Central memory CD4-positive, alpha-beta T cell (primary cell): ENCODE data around the gene ZNF692.

Experiments
- DNase-seq: peaks from one replicate; pipeline ENCODE4 v3.0.0; 2022

ZNF692 gene

GRCh38 chr1:248824701-248825100, 34.2 kb downstream of the ZNF692 start:
- no peak for DNase-seq

DNA sequence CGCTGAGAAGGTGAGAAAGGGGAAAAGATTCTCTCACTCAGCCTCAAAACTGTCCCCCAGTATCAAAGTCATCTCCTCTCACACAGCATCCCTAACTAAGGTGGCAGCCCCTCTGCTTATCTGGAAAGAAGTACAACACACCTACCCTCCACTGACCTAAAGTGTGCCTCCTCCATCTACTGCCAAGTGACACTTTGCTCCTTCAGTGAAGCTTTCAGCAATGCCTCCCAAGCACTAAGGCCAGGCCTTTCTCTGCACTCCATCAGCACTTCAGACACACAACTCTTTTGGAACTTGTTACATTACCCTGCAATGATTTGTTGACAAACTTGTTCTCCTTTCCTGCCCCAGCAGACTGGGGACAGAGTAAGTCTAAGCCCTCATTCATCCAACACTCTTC, 34.6 kb downstream of the ZNF692 start:
- no peak for DNase-seq

DNA sequence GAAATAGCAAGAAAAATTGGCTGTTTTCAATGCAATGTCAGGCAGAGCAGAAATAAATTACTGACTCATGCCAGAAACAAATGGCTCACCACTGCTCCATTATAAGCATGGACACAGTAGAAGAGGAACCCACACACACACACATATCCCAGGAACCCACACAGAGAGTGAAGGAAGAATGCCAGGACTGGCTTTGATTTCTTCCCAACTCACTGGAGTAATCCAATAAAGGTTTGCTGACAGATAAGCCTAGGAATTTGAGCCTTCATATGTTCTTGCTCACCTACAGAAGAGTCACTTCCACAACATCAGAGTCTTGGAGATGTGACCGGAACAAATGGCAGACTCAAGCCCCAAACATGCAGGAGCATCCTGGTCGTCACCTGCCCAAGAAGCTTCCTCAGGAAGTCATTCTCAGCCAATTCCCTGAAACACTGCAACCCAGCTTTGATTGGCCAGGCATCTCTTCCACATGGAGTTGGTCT, 35.3 kb downstream of the ZNF692 start:
- no peak for DNase-seq

- DNase-seq, result no peak
Measured at GRCh38 chr1:248822148-248823032, 36.5 kb downstream of the ZNF692 start.

DNA sequence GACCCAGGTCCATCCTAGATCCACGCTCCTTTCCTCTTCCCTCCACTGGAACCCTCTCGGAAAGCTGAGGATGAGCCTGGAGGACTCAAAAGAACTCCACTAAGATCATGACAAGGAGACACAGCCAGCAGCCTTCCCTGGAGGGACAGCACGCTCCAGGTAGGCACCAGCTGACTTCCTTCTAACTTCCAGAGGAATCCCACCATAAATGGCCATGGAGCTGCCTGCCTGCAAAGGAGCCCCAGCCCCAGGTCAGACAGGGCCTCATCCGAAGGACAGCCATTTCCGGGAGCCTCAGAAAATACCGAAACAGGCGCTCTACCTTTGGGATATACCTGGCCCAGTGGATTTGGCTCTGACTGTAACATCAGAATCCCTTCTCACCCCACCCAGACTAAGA, 37.2 kb downstream of the ZNF692 start:
- no peak for DNase-seq

- DNase-seq, result no peak
Measured at GRCh38 chr1:248821101-248821500, 37.8 kb downstream of the ZNF692 start.

DNA sequence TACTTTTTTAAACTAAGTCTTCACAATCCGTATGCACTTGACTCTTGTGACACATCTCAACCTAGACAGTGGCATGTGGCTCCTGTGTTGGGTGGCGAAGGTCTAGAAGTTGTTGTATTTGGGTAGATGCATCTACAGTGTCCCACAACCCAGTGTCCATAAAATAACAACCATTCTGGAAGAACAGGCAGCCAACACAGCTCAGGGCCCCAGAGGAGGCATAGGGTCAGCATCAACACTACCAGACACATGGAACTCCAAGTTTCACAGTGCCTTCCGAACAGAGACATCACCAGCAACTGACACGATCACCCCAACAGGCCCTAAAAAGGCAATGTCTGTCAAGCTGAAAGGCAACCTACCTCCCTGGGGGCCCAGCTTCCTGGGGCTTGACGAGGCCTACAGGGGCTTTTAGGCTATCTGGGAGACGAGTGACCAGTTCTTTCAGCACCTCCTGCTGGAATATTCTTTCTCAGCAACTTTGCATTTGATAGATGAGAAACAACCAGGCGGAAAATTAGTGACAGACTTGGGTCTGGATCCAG, 38.8 kb downstream of the ZNF692 start:
- no peak for DNase-seq

- DNase-seq, result no peak
Measured at GRCh38 chr1:248818505-248819374, 40.1 kb downstream of the ZNF692 start.

DNA sequence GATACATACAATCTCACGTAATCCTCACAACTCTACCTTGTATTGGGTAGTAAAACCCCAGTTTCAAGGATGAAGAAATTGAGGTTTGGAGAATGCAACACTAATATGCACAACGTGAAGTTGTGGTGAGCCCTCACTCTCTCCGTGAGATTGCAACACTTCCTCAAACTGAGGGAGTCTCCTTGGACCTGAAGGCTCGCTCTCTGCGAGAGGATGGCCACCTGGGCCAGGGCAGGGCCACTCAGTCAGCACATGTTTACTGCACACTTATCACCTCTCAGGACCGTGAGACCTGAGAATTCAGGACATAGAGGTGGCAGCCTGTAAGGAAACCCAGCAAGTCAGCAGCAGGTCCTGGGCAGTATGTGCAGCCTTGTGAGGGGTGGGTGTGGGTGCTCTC, 41.8 kb downstream of the ZNF692 start:
- no peak for DNase-seq

DNA sequence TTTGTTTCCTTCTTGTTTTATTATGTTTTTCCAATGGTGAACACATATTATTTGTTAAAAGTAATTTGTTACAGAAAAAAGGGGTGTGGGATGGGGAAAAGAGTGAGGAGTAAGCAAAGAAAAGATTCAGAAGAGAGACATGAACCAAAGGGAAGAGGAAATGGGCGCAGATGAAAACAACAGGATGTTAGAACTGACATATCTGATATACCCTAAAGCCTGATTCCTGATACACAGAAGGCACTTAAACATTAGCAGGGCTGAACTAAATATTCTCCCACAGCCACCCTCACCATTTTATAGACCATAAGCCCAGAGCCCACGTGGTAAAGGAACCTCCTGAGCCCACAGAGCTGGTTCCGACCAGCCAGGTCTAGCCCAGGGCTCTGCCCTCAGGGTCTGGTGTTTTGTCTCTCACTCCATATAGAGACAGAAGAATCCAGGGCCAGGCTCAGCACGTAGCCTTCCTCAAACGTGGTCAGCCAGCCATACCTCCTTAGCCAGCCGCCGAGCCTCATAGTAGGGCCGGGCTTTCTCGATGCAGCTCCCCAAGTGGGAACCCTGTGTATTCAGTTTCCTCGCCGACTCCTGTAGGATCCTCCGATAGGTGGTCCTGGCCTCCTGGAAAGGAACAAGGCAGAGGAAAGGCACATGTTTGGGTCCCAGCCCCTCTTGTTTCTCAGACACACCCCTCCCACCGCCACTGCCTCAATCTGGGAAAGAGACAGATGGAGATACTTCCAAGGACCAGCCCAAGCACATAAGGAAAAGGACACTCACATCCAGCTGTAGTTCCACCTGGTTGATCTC, 42.6 kb downstream of the ZNF692 start:
- no peak for DNase-seq

DNA sequence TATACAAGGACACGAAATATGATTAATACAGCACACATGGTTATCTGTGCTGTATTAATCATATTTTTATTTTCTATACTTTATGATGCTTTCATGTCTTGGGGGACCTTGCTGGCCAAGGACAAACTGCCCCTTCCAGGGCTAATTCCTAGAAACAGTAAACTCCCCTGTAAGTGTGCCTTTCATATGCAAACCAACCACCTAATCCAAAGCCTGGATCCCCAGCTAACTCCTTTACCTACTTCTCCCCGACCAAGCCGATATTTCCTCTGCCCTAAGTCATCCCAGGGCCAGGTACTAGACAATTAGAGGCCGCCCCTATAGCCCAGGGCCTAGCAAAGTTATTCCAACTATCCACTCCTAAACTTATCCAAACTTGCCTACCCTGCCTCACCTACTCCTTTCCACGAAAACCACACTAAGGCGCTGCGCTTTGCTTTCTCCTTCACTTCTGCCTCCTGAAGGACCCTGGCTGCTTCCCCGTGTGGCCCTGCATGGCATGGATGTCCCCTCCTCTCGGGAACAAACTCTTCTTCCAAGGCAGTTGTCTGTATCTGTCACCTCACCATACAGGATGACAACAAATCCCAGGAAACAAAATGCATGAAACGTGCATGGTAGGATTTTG, 43.4 kb downstream of the ZNF692 start:
- DNase-seq, result no peak

DNA sequence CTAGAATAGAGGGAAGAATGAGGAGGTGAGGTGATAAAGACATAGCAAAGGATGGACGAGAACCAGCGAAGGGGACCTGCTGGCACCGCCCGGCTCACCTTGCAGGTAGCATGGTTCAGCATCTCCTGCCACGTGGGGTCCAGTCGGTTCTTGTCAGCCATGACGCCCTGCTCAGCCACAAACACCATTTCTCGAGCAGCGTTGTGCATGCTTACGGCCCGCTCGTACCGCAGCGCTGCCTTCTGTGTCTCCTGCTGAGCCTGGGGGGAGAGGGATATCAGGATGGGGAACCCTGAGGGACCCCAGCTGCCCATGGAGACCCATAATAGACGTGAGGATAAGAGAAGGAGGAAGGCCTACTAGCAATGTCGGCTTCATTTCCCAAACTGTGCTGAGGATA, 44.5 kb downstream of the ZNF692 start:
- DNase-seq, result no peak

- no peak for DNase-seq
Measured at GRCh38 chr1:248813546-248813945, 45.3 kb downstream of the ZNF692 start.

- DNase-seq, result no peak
Measured at GRCh38 chr1:248812736-248813425, 46.0 kb downstream of the ZNF692 start.

DNA sequence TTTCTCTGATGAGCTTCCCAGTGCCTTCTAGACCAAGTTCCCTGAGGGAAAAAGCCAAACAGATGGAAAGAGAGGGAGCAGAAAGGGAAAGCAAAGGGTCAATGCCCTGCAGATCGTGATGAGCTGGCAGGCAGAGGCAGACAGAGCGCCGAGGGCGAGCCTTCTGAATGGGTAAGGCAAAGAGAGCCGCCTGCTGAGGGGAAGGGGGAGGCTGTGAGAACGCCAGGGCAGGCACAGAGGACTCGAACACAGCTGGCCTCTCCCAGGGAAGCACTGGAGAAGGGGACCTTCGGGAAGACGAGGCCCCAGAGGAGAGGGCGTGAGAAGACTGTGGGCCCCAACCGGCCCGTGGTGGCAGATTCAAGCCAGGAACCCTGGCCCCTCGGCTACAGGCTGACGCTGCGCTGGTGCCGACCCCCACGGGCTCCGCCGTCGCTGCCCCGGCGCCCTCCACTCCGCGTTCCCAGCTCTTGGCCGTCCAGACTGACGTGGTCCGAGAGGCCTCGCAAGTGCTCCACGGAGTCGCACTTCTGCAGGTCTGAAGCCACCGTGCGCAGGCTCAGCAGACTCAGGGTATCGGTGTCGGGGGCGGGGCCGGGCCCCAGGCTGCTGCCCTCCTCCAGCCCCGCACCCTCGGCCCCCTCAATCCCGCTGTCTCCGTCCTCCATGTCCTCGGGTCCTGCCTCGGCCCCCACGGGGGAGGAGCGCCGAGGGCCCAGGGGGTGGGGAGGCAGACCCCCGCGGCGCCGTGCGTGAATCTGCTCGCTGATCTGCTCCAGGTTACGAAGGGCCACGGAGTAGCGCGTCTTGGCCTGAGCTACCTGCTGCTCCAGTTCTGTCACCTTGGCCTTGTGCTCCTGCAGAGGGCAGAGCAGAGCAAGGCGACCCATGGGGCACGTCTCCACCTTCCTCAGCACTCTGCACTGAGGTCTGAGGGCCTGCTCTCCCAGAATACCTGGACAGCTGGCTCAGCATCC, 47.1 kb downstream of the ZNF692 start:
- DNase-seq, result no peak

DNA sequence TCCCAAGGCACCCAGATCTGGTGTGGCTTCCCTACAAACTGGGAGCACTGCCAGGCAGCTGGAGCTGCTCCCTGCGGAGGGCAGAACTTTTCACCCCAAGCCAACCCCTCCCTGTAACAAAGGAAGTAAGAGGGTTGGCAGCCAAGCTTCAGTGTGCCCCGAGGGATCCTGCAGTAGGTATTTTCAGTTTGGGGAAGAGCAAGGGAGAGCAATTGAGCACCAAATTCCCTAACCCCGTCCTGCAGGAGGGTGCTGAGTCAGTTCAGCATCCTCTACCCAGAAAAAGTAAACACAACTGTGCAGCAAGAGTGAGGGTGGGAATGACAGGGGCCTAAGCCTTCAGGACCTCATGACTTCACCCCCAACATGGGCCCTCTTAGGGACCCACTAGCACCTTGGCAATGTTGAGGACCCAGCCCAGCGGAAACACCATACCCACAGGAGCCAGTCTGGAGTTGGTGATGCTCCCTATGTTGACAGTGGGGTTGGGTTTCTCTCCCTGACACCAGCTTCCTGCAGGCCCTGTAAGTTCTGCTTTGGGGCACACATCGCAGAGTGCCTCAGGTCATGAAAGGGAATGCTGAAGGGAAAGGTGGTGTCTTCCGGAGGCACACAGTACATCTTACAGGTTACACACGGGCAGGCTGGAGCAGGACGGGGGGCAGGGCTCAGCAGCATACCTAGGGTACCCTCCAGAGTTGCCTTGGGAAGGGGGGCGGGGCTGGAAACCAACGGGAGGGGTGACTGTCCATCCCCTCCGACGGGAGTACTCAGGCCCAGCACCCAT, 48.0 kb downstream of the ZNF692 start:
- no peak for DNase-seq

DNA sequence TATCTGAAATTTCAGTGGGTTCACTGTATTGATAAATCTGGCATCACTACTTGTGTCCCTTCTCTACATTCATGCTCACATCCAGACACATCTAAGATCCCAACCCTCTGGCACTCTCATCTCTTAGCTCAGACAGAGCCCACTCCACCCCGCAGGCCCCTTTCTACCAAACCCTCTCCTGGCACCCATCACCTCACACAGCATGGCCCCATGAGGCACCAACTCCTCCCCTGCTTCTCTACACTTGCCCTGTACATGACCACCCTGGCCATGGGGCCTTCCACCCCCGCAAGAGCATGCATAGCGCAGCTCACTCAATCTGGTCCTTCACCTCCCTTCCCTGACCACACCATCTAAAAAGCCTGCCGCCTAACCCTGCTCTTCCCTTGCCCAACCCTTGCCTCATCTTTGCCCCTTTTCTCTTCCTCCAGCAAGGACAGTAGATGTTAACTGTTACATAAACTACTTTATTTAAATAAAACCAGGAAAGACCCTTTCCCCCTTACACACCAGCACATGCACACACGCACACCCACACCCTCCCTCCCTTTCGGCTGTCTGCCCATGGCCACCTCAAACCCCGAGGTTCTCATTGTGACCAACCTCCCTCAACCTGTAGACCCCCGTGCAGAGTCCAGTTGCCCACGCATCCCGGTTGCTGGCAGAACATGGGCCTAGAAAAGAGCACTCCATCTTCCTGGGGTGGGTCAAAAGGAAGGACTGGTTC, 48.7 kb downstream of the ZNF692 start:
- DNase-seq, result no peak

DNA sequence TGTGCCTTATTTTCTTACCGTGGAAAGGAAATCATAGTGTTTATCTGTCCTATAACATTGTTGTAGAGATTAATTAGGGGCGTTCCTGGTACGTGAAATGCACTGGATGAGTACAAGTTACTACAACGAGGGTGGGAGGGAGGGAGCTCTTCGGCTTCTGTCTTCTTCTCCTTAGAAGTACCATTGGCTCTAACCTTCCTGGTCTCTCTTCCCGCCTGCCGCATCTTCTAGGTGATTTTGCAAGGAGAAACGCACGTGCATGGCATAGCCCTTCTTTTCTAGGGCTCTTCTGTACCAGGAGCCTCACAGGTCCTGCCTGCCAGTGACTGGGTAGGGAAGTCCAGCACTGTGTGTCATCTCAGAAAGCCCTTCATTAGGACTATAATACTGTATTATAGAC, 50.0 kb downstream of the ZNF692 start:
- DNase-seq, result no peak
